NCI-H1105 (cell line): ENCODE results near the gene ZBED4.

ENCODE experiments used
- DNase-seq: peaks from one replicate; lab custom pipeline; 2025; lab: John Stamatoyannopoulos, UW

ZBED4 gene

DNA sequence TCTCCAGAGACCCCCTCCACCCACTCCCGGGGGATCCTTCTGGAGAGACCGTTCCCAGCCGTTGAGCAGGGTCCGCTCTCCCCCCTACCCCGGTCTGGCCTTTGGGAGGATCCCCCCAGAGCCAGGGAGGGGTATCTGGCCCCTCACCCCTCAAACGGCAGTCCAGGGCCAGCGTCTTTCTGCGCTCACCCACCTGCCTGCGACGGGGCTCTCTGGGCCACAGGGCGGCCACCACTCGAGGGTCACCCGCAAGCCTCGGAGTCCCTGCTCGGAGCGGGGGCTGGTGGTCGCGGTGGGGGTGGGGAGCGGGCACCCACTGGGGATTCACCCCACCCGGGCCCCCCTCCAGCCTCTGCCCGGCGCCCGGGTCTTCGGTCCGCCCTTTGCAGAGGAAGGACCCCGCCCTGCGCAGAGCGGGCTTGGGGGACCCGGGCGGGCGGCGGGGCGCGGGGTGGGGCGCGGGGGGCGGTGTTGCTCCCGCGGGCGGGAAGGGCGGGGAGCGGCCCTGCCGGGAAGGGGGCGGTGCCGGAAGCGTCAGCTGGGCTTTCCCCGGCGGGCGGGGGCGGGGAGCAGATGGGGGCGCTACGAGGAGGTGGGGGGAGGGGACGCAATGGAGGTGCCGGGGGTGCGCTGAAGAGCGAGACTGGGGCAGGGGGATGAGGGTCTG is 81.4 kb downstream of the ZBED4 start:
- DNase-seq = no peak

DNA sequence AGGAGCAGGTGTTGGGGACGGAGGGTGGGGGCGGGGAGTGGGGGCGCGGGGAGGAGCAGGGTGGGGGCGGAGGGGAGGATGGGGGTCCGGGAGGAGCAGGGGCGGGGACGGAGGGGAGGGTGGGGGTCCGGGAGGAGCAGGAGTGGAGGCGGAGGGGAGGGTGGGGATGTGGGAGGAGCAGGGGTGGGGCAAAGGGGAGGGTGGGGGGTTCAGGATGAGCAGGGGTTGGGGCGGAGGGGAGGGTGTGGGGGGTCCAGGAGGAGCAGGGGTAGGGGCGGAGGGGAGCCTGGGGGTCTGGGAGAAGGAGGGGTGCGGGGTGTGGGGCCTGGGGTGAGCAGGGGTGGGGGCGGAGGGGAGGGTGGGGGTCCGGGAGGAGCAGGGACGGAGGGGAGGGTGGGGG is 81.9 kb downstream of the ZBED4 start:
- no peak for DNase-seq

DNA sequence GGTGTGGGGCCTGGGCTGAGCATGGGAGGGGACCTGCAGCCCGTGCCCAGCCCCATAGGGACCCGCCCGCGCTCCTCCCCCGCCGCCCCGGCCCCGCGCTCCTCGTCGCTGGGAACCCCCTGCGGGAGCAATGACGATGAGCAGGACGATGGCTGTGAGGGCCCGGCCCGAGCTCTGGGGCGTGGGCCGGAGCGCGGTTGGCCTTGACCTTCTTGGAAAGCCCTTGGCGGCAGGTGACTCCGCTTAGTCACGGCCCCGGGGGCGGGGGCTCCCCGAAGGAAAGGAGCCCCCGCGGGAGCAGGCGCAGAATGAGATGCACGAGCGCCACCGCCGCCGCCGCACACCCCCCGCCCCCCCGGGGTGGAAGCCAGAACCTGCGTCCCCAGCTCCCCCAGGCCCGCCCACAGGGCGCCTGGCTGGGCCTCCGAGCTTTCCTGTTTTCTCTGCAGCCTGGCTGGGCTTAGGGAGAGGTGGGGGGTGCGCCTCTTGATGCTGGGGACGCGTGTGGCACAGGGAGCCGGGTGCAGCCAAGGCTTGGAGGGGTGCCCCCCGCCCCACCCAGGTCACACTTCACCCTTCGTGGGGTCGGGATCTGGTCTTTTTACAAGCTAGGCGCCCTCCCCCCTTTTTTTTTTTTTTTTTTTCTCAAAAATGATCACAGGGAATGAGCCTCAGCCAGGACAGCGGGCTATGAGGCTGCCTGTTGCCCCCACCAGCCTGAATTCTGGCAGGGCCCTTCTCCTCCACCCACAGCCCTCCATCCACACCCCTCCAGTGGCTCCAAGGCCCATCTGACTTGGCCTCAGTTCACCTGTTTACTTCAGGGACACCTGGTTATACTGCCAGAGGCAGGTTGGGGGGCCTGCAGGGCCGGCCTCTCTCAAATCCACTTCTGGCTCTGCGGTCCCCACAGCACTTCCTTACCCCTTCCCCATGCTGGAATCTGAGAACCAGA is 82.7 kb downstream of the ZBED4 start:
- DNase-seq = peak; percentile 12

DNA sequence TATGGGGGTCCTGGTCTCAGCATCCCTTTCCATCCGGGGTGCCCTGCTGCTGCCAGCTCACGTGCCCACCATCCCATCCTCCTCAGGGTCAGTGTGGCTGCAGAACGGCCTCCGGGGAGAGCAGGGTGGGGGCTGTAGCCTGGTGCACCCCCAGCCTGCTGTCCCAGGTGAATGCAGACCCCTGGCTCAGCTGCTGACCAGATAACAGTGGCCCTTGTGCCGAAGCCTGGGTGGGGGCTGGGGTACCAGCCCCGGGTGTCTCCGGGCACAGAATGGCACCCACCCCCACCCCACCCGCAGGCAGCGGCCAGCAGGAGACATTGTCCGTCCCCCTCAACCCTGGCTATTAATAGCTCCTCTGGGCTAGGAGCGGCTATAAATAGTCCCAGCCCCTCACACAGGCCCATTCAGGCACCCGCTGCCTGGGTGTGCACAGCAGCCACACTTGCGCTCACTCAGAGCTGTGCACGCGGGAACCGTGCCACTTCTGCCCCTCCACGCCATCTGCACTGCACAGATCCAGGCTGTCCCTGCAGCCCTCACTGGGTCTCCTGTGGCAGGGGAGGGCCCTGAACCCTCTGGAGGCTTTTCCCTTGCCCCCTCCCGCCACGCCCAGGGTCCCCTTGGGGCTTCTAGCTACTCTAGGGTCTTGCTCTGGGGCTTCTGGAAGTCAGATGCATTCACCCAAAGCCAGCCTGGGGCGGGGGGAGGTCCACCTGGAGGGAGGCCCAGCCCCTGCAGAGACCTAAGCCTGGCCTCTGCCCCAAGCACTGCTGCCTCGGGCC is 83.5 kb downstream of the ZBED4 start:
- no peak for DNase-seq

DNA sequence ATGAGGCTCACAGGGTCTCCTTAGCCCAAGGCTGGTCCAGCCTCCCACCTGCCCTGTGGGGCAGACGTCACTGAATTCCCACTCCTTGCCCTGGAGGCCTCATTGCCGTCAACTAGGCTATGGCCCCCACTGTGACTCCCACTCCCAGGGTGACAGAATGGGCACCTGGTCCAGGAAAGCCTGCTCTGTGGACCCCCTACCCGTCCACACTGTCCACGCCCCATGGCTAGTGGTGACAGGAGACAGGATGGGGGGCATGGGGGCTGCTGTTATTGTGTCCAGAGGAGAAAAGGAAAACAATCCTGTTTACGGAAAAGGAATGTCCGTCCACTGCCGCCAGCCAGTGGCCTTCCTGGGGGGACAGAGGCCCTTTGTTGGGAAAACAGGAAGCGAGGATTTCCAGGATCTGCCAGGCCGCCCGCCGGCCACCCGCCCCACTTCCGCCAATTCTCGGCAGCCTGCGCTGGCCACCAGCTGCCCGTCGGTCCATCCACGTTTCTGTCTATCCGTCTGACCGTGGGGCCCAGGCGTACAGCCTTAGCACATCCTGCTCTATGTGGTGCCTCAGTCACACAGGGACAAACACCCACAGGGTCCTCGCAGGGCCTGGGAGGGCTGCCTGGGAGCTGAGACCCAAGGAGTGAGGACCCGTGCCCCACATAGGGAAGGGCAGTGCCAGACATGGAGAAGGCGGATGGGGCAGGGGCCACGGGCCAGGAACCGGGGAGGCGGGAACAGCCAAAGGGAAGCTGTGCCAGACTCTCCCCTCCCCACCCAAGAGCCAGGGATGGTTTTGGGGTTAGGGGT is 84.3 kb downstream of the ZBED4 start:
- no peak for DNase-seq

DNA sequence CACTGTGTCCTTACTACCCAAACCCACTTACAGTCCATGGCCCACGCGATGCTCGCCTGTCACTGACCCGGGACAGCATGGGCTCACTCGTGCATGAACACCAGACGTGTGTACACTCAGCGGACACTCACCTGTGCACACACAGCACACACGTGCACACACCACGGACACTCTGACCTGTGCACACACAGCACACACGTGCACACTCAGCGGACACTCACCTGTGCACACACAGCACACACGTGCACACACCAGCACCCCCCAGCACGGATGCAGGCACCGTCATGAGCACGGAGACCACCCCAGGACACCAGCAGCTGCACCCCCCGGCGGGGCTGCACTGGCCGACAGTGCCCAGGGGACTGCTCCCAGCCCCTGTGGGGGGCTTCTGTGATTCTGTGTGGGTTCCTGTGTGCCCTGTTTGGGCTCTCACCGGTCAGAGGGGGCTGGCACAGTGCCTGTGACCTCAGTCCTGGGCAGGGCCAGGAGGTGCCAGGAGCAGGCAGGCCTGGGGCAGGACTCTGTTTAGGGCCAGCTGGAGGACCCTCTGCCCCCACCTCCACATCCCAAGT is 85.0 kb downstream of the ZBED4 start:
- no peak for DNase-seq
